GM12874 (cell line): ENCODE measurements around the gene LYVE1.

Experiments used
- CTCF ChIP-seq: IDR thresholded peaks from 2 replicates; pipeline ENCODE4 v1.5.1; 2011; ENCODE audit warnings: low read depth, mild to moderate bottlenecking, control low read depth, low read length, moderate library complexity; ENCODE audit not compliant: insufficient read depth

LYVE1 gene

GRCh38 chr11:10590218-10590915 lies 21.9 kb upstream of the LYVE1 start:
- no peak for TF ChIP-seq CTCF

GRCh38 chr11:10588904-10589303 lies 20.4 kb upstream of the LYVE1 start:
- no peak for TF ChIP-seq CTCF

GRCh38 chr11:10587995-10588394 lies 19.5 kb upstream of the LYVE1 start:
- no peak for TF ChIP-seq CTCF

GRCh38 chr11:10587388-10587787 lies 18.9 kb upstream of the LYVE1 start:
- TF ChIP-seq CTCF, result no peak

GRCh38 chr11:10584071-10584501 lies 15.6 kb upstream of the LYVE1 start:
- TF ChIP-seq CTCF, result no peak

- no peak for TF ChIP-seq CTCF
Observed at GRCh38 chr11:10581481-10582019, 13.1 kb upstream of the LYVE1 start.

GRCh38 chr11:10580623-10581022 lies 12.2 kb upstream of the LYVE1 start:
- no peak for TF ChIP-seq CTCF
